Measurements from ENCODE around the gene TMX4.

DNA sequence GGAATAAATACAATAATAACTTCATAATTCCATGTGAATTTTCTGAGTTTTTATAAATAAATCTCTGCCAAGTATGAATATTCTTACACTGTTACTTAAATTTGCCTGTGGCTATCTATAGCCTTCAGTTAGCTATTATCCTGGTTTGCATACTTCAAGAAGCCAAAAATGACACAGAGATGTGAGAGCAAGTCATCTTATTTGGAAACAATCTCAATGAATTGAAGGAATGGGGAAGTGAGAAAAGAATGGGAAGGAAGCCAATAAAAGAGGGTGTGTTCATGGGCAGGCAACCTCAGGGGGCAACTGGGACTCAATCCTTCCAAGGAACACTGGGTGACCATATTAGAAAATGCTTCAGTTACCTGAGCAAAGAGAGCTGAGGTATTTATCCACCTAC is 89.2 kb downstream of the TMX4 start:
- TF ChIP-seq POLR2A (IDR thresholded peaks at IDR 0.05; ENCODE audit: low read depth, low read length) (no peak), POLR2AphosphoS5 (IDR thresholded peaks at IDR 0.05; ENCODE audit: low read depth, low read length) (no peak), TAF1 (IDR thresholded peaks at IDR 0.05; ENCODE audit: borderline replicate concordance, low read depth, low read length) (no peak)
